PC-3 (cell line): ENCODE data around the gene C15orf39.

Experiments used
- EZH2 ChIP-seq: fragments of 300-600 bp; sonication (generic); IDR thresholded peaks from one replicate; pipeline ENCODE4 v1.6.1; 2017; ENCODE audit warnings: antibody characterized with exemption, mild to moderate bottlenecking, low read length; ENCODE audit not compliant: unreplicated experiment
- EZH2phosphoT487 ChIP-seq: fragments of 300-600 bp; sonication (generic); IDR thresholded peaks from 2 replicates; pipeline ENCODE4 v1.6.1; 2018; ENCODE audit warnings: mild to moderate bottlenecking, antibody characterized with exemption, low read length, borderline replicate concordance
- TF ChIP-seq, protein P1 (sequence below): fragments of 300-600 bp; sonication (generic); conservative IDR thresholded peaks from 2 replicates; pipeline ENCODE4 v1.5.1; 2017; ENCODE audit warnings: antibody characterized with exemption, low read depth, mild to moderate bottlenecking, low read length

DNA sequence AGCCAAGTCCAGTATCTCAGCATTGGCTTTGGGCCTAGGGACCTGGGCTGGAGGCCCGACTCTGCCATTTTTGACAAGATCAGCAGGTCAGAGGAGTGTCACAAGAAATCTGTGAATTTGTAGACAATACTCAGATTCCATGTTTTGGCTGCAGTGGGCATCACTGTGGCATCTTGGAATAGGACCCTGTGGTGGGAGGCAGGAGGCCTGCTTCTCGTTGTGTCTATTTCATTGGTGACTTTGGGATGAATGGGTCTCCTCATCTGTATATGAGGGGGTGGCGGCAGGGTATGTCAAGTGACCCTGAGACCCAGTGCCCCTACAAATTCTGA lies 3.3 kb downstream of the C15orf39 start:
- TF ChIP-seq, protein P1, sequence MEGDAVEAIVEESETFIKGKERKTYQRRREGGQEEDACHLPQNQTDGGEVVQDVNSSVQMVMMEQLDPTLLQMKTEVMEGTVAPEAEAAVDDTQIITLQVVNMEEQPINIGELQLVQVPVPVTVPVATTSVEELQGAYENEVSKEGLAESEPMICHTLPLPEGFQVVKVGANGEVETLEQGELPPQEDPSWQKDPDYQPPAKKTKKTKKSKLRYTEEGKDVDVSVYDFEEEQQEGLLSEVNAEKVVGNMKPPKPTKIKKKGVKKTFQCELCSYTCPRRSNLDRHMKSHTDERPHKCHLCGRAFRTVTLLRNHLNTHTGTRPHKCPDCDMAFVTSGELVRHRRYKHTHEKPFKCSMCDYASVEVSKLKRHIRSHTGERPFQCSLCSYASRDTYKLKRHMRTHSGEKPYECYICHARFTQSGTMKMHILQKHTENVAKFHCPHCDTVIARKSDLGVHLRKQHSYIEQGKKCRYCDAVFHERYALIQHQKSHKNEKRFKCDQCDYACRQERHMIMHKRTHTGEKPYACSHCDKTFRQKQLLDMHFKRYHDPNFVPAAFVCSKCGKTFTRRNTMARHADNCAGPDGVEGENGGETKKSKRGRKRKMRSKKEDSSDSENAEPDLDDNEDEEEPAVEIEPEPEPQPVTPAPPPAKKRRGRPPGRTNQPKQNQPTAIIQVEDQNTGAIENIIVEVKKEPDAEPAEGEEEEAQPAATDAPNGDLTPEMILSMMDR: no peak; the same call in 1 of the 2 replicates
- TF ChIP-seq EZH2 (no peak), EZH2phosphoT487 (no peak)
